GM18498 (cell line): ENCODE data around the gene PLEKHA6.
"Not testable (repeated sequence)": the region's sequence is repeated elsewhere in the genome, so short reads cannot be mapped to it uniquely, and the experiment has no call there.

Experiments used
- ATAC-seq: cut with Tn5 transposase; IDR thresholded peaks from one replicate; pipeline ENCODE4 v1.9.1; 2021; ENCODE audit warnings: mild to moderate bottlenecking, moderate library complexity; ENCODE audit not compliant: unreplicated experiment

Gene PLEKHA6

DNA sequence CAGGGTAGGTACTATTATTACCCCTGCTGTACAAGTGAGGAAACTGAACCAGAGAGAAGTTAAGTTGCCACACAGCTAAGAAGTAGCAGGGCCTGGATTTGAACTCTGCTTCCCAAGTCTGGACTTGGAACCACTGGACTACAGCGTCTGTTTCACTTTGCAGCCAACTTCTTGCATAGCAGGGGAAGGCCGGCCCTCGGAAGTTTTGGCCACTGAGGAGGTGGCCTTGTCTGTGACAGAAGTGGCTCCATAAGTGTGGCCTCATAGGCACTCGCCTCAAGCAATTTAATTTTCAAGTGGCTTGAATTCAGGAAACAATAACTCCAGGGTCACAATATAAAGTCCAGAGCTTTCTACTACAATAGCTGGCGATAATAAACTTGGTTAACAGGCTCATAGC is 41.4 kb downstream of the PLEKHA6 start:
- ATAC-seq, result no peak

DNA sequence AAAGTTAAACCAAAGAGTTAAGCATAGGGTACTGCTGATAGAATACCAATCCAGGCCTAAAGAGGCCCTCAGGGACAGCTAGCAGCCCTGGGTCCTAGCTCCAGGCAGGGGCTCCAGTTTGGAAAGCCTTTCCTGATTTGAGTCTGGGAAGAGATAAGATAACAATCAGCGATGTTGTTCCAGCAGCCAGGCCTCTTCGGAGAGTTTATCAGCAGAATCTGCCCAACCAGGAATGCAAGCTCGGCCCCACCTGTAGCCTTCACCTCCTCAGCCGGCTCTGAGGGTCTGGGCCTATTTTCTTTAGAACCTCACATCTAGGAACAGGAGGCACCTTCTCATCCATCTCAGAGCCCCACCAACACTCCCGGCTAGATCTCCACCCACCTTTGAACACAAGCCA is 42.6 kb downstream of the PLEKHA6 start:
- no peak for ATAC-seq

DNA sequence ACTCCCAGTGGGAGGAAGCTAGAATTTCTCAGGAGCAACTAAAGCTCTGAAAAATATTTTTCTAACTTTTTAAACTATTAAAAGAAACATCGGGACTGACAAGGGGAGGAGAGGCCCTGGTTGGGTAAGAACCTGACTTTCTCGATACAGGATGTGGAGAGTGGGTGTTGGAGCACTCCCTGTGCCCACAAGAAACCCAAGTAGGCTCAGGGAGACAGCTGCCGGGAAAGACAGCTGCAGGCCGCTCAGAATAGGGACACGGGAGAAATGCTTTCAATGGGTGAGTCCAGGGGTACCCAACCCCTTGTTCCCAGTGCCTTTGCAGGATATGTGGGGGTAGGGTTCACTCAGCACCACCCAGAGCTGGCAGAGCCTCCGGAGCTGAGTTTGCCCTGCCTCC is 43.6 kb downstream of the PLEKHA6 start:
- ATAC-seq, result no peak

DNA sequence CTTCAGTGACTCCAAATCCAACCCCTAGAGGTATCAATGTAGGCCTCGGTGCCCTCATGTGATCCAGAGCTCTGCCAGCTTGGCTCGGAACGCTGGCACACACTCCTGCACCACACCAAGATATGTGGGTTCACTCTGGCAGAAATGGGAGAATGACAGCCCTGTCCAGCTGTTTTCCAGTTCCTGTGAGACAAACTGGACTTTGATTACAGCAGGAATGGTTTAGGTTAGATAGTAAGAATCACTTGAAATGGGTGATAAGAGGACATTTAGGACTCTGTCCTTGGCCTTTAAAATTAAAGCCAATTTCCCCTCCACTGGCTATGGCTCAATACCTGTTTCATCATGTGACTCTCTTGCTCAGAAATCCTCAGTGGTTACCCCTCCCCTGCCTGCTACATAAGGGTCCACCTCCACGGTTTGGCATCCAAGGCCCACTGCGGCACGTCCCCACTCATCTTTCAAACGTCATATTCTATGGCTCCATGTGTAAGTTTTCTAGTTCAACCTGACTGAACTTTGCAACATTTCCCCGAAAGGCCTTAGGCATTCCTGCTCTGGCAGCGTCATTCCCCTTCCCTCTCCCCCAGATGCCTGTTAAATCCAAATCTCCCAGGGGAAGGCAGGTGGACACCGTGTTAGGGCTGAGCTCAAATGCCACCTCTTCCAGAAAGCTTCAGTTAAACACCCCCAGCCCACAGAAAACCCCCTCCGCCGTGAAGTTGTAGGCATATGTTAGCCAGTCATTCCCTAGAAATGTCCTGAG is 44.7 kb downstream of the PLEKHA6 start:
- ATAC-seq, result no peak

DNA sequence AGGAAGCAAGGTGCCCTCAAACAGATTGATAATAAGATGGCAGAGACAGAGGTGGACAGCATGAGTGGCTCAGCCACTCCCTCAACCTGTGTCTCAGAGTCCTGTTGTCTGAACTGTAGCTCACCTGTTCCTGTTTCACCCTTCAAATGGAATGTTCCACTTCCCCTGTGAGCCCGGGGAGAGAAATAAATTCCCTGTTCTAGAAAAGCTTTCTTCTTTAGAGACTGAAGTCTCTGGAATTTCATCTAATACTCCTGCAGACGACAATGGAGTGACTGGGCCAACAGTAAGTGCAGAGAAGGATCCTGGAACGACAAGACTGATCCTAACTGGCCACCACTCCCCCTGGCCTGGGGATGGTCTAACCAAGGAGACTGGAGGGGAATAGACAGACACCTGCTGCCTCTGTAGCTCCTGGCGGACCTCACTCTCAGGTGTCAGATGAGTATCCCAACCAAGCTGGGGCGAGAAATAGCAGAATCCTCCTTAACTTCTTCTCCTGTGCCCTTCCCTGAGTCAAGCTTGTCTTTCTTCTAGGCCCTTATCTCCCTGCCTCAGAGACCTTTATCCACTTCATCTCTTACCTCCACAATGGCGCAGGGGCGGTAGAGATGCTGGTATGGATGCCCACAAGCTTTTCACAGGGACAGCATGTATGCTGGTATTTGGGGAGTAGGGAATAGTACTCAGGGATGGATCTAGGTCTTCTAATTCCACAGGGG is 45.4 kb downstream of the PLEKHA6 start:
- no peak for ATAC-seq

DNA sequence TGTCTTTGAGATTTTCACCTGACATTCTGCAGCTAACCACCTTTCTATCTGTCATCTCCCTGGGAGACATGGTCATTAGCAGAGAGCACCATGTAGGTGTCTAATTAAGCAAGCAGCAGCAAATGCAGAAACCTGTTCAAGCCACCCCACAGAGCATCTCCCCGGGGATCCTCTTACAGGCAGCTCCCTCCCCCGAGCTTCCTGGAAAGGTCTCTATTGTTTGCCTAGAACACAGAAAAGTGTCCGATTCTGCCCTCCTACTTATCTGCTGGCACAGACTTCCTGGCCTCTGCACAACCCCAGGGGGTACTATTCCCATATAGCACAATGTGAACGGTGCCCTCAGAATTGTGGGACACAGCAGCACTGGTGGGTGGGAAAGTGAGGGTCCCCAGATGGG is 46.1 kb downstream of the PLEKHA6 start:
- no peak for ATAC-seq

DNA sequence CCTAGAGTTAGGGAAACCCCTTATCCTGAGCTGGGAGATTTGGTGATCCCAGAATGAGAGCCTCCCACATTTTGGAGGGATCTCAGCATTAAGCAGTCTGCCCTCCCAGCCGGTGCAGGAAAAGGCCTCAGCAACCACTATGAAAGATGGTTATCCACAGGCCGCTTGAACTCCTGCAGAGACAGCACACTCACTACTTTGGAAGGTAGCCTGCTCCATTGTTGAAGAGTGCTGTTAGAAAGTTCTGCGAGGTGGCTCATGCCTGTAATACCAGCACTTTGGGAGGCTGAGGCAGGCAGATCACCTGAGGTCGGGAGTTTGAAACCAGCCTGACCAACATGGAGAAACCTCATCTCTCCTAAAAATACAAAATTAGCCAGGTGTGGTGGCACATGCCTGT is 48.8 kb downstream of the PLEKHA6 start:
- not testable (repeated sequence) for ATAC-seq

DNA sequence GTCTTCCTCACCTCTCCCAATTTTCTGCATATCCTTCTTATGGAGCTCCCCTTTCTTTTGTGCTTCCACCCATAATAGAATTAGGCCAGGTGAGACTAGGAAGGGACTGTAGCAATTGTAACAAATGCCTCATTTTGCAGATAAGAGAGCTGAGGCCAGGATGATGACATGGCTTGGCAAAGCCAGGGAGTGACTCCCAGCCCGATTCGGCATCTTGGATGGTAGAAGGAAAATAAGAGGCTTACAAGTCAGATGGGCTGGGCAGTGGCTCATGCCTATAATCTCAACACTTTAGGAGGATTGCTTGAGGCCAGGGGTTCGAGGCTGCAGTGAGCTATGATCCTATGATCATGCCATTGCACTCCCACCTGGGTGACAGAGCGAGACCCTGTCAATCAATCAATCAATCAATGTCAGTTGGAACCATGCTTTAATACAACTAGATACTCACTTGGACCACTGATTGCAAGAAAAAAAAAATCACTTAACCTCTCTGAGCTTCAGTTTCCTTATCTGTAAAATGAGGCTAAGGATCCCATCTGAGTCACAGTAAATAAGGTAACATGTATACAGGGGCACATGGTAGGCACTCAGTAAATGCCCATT is 51.6 kb downstream of the PLEKHA6 start:
- ATAC-seq, result no peak

DNA sequence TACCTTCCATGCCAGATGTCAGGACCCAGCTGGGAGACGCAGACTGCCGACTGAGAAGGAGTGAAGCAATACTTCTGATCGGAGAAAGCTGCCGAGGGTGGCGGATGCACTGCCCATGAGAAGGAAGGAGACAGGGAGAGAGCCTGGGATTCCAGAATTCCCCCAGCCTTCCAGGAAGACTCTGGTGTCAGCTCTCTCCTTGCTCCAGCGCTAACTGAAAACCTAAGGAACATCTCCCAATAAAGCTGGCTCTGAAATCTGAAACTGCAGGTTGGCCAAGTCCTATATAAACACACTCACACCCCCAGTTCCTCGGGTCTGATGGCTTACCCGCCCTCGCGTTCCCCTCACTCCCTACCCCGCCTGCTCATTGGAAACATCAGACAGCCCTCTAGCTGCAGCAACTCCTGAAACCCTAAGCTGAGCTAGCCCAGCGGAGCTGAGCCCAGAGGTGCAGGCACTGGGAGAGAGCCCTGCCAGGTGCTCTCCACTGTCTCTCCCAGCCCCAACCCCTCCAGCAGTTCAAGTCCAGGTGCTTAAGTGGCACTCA is 52.3 kb downstream of the PLEKHA6 start:
- ATAC-seq, result no peak

DNA sequence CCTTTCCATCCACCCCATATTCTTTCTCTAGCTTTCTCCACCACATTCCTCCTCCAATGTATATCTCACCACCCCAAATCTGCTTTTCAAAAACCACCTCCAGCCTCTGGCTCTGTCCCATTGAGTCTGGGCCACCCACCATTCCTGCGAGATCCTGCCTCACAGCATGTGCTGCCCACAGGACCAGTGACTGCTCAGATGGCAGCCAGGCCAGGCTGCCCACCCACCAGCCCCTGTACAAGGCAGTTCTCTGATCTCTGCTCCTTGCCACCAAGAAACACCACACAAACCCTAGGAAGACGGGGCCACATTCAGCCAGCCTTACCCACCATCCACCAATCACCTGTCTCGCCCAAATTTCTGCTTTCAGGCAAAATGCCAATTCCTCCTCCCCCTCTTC is 53.7 kb downstream of the PLEKHA6 start:
- no peak for ATAC-seq

DNA sequence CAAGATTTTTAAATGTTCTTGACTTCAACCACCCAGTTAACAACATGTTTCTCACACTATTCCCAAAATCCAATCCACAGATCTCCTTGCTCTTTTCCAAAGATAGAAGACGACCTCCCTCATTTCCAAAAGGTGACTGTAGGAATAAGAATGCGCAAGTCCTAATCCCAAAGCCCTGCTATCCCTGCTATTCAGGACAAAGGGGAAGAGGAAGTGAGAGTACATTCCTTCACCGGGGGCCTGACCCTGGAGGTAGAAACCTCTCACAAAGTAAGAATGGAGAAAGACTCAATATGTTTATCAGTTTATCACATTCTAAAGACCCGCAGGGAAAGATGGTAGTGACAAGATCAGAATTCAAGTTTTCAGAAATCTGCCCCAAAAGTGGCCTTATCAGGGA is 55.7 kb downstream of the PLEKHA6 start:
- no peak for ATAC-seq

DNA sequence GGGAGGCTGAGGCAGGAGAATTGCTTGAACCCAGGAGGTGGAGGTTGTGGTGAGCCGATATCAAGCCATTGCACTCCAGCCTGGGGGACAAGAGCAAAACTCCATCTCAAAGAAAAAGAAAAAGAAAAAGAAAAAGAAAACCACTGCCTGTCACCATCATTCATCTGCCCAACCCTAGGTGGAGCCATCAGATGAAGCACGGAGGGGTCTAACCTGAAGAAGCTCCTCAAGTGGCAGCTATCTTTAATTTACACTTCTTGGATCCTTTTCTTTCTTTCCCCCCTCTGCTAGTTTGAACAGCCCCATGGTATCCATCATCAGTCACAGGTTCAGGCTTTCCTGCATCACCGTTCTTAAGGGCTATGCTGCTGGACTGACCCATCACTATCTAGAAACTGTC is 57.0 kb downstream of the PLEKHA6 start:
- no peak for ATAC-seq

DNA sequence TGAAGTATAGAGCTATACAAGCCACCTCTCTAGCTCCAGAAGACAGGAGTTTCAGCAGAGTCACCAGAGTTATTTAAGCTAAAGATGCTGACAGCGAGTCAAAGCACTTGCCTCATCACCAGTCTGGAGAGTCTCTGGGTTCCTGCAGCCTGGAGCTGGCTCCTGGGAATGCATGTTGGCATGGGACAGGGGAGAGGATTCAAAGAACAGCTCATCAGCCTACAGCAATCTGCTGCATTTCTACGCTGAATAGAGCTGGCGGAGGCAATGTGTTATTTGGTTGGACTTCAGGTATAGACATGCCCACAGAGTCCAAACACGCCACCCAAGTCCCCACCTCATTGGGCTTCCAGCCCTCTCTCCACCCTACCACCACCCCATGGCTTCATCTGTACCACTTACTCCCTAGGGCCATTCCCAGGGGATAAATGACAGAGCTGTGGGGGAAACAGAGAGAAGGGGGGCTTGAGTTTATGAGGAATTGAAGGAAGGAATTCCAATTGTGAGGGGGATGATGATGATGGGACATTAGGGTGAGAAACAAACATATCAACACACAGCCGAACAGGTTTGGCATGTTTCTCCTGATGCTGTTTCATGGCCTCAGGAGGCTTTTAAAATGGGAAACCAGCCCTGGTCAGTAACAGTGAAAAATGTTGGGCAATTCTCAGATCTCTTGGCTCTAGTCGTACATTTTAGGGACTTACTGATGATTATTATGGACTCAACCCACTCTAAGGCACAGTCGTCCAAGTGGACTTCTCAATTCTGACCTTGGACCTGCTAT is 58.4 kb downstream of the PLEKHA6 start:
- no peak for ATAC-seq

DNA sequence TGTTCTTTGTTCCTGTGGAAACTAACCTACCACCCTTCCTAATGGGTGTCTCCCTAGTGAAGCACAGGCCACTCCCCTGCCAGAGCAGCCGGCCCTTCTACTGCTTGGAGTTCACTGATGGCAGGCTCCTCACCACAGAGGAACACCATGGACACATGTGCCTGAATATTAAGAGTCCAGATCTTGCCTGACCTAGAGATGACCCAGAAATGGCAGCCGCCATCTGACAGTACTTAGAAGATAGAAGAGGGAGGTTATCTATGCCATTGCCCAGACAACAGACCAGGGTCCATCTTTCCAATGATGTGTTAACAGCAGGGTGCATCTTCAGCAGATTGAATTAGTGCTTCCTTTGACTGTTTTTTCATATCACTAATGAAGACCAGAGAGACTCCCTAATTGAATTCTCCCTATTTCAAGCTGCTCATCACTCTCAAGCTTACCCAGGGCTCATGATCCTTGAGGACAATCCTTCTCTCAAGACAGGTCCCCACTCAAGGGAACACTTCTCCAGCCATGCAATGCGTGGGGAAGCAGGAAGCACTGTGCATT is 59.8 kb downstream of the PLEKHA6 start:
- ATAC-seq, result no peak

DNA sequence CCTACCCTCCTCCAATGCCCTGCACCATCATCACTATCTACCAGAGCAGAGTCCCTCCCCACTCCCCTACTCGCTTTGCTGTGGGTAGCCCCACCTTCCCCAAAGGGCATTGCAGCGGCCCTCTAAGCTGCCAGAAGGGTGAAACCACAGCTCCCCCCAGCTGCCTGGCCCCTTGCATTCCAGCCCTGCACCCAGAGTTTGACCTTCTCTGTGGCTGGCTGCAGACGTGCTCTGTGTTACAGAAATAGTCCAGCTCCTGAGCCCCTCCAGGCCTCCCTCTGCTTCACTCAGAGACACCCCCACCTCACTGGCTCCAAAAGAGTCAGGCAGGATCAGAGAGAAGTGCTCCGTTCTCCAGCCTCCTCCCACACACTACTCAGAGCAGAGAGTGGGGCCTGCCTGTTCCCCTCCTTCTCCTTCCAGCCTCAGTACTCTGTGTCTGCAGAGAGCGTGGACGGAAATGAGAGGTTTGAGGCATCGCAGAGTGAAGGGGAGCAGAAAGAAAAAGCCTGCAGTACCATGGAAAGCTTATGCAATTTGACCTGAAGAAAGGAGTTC is 63.2 kb downstream of the PLEKHA6 start:
- ATAC-seq, result no peak

DNA sequence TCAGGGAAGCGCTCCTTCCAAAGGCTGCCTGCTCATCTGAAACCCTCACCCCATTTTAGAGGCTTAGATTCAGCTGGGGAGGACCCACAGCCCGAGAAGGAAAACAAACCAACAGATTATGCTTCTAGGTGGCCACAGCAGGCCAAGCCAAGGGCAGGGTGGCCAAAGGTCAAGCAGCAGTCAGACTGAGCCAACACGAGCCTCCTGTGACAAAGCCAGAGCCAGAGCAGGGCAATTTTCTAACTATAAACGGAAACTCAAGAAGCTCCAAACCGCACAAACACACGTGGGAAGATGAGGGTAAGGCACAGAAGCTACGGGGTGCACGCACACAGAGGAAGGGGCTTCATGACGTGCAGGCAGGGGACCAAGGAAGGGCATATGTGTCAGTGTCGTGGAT is 64.1 kb downstream of the PLEKHA6 start:
- ATAC-seq, result no peak

DNA sequence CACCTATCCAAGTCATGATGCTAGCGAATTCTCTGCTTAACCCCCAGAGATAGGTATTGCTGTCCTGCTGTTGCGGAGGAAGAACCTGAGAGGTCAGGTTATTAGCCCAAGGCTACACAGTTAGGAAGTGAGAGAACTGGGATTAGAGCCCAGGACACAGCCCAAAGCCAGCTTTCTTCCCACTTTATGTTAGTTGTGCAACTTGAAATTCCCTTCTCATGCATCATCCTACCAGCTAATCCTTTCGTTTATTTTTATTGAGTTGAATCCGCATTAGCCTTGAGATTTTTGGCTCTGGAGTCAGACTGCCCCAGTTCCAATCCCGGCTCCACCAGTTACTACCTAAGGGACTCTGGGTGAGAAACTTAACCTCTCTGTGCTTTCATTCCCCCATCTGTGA is 65.4 kb downstream of the PLEKHA6 start:
- ATAC-seq, result no peak

DNA sequence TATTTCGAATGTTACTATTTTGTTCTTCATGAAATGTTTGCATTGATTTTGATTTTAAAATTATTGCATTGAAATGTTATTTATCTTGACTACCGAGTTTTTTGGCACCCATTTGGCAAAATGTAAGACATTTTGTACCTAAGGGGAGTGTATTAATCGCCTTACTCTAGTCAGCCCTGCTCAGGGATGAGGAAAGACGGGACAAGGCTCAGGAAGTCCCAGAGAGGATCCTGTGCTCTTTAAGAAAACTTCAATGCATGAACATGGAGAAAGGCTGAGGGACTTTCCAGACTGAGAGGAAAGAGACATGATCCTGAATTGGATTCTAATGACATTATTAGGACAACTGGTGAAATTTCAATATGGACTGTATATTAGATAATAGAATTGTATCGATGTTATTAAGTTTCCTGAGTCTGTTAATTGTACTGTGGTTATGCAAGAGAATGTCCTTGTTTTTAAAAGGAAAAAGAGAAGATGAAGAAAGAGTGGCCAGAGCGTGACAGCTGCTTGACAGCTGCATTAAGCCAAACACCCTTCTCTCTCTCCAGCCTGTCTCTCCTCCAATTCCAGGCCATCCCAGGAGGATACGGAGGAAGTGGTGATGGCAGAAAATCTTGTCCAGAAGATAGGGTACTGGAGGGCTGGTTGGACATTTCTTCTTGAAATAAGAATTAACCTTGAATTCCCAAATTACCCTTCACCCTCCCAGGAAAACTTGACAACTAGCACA is 66.0 kb downstream of the PLEKHA6 start:
- ATAC-seq, result no peak

DNA sequence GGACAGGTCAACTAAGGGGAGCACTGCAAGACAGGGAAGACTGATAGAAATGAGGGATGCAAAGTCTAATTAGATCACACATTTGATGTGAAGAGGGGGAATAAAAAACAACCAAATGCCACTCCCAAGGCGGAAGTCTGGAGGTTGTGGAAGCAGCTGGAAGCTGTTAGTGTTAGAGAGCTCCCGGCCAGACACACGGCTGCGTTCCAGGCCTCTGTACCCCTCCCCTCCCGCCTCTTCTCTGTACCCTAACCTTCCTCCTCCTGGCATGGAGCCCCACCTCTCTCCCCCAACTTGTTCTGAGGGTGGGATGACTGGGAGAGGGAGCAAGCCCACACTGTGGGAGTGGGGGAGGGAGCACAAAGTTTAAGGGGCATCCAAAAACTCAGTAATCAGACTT is 67.0 kb downstream of the PLEKHA6 start:
- no peak for ATAC-seq

DNA sequence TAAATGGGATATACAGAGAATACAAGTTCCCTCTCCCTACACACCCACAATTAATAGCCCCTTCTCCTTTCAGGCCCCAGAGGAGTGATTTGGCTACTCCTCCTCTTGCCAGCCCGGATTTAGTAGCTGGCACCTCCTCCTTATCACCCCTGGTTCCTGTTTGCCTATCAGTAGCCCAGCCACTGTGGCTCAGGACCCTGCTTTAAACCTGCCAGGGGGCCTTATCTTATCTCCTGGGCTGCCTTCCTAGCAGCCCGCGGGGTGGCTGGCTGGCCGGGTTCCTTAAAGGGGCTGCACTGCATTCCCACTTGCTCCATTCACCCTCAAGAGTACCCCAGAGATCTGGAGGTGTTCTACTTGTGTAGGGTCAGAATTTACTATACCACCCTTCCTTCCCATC is 70.4 kb downstream of the PLEKHA6 start:
- ATAC-seq, result no peak
